K562 (cell line): ENCODE results near the gene NPC1L1. TPM values are rescaled to one million over a fixed set of nuclear protein-coding genes. Genes with fewer than 3 reads are reported as not detected.

ENCODE experiments used
- ADNP ChIP-seq: fragments of 200-800 bp; sonication (Bioruptor generic); IDR thresholded peaks from 2 replicates; pipeline ENCODE4 v1.6.1; 2016; ENCODE audit warnings: missing genetic modification characterization, missing compliant biosample characterization
- ARID1B ChIP-seq: fragments of 450-650 bp; IDR thresholded peaks from 2 replicates; pipeline ENCODE4 v1.6.1; 2016; ENCODE audit warnings: antibody characterized with exemption, mild to moderate bottlenecking, inconsistent platforms
- CEBPG ChIP-seq, 3 experiments: fragments of 200-800 bp in 1 of 3; sonication (Bioruptor generic) in 1 of 3; sonication (generic) in 1 of 3; formaldehyde crosslinking in 1 of 3; IDR thresholded peaks in 2 of 3; conservative IDR thresholded peaks in 1 of 3; 2 replicates each; pipeline versions ENCODE4 v1.6.1 to v1.8.0; 2016 to 2022; ENCODE audit warnings: missing compliant biosample characterization in 2 of 3, missing genetic modification characterization in 2 of 3, mild to moderate bottlenecking in 1 of 3, missing genetic modification reagents in 1 of 3
- CREB3 ChIP-seq: fragments of 450-650 bp; conservative IDR thresholded peaks from 2 replicates; pipeline ENCODE4 v1.6.1; 2016; ENCODE audit warnings: missing genetic modification characterization, low read depth, mild to moderate bottlenecking, missing compliant biosample characterization, moderate library complexity
- E2F3 ChIP-seq: fragments of 250-450 bp; sonication (Bioruptor Pico); IDR thresholded peaks from 2 replicates; pipeline ENCODE4 v1.4.0; 2020; ENCODE audit warnings: mild to moderate bottlenecking
- EP400 ChIP-seq: fragments of 450-650 bp; IDR thresholded peaks from 2 replicates; pipeline ENCODE4 v1.6.1; 2017; ENCODE audit warnings: antibody characterized with exemption, mild to moderate bottlenecking, moderate library complexity
- GATA2 ChIP-seq: sonication (generic); formaldehyde crosslinking; IDR thresholded peaks from 2 replicates; pipeline ENCODE4 v1.4.0; 2020; ENCODE audit warnings: mild to moderate bottlenecking, missing genetic modification reagents
- GATAD2A ChIP-seq: fragments of 450-650 bp; IDR thresholded peaks from 2 replicates; pipeline ENCODE4 v1.6.1; 2017
- HDAC2 ChIP-seq: fragments of 450-650 bp; IDR thresholded peaks from 2 replicates; pipeline ENCODE4 v1.6.1; 2016; ENCODE audit warnings: mild to moderate bottlenecking
- MAZ ChIP-seq, 2 experiments: fragments of 450-650 bp in 1 of 2; sonication (generic) in 1 of 2; formaldehyde crosslinking; IDR thresholded peaks in 1 of 2; conservative IDR thresholded peaks in 1 of 2; 2 replicates each; pipeline versions ENCODE4 v1.4.0 to v1.5.0; 2020; ENCODE audit warnings: mild to moderate bottlenecking in 1 of 2, missing genetic modification reagents in 1 of 2
- MCM5 ChIP-seq: fragments of 450-650 bp; IDR thresholded peaks from 2 replicates; pipeline ENCODE4 v1.6.1; 2016; ENCODE audit warnings: low read depth
- NRF1 ChIP-seq, 2 experiments: fragments of 450-650 bp; IDR thresholded peaks in 1 of 2; conservative IDR thresholded peaks in 1 of 2; 2 replicates each; pipeline ENCODE4 v1.6.1; 2014; ENCODE audit warnings: mild to moderate bottlenecking in 2 of 2
- RBFOX2 ChIP-seq: fragments of 200-400 bp; formaldehyde crosslinking; IDR thresholded peaks from 2 replicates; pipeline ENCODE4 v1.6.1; 2017; ENCODE audit warnings: low read depth, mild to moderate bottlenecking, low read length, moderate library complexity
- RBM14 ChIP-seq: fragments of 200-400 bp; formaldehyde crosslinking; IDR thresholded peaks from 2 replicates; pipeline ENCODE4 v1.6.1; 2018; ENCODE audit warnings: low read depth, mild to moderate bottlenecking, low read length, moderate library complexity, borderline replicate concordance; ENCODE audit not compliant: insufficient read depth
- SMAD2 ChIP-seq: fragments of 150-350 bp; IDR thresholded peaks from 2 replicates; pipeline ENCODE4 v1.6.1; 2014; ENCODE audit warnings: low read depth, mild to moderate bottlenecking, low read length
- STAG1 ChIP-seq: sonication (generic); formaldehyde crosslinking; IDR thresholded peaks from 2 replicates; pipeline ENCODE4 v1.5.0; 2020; ENCODE audit warnings: missing genetic modification reagents, borderline replicate concordance
- TAF1 ChIP-seq: IDR thresholded peaks from 2 replicates; pipeline ENCODE4 v1.6.1; 2011; ENCODE audit warnings: mild to moderate bottlenecking, low read length, moderate library complexity; ENCODE audit not compliant: insufficient read depth, control insufficient read depth, severe bottlenecking; ENCODE audit errors: extremely low read depth
- TBP ChIP-seq: optimal IDR thresholded peaks from 2 replicates; pipeline ENCODE3; 2011; ENCODE audit warnings: low read depth, low read length, improper control_type of control experiment
- ZNF12 ChIP-seq: sonication (generic); formaldehyde crosslinking; IDR thresholded peaks from 2 replicates; pipeline ENCODE4 v1.4.0; 2020; ENCODE audit warnings: mild to moderate bottlenecking, missing genetic modification reagents
- ZNF583 ChIP-seq: fragments of 250-450 bp; sonication (Bioruptor Pico); IDR thresholded peaks from 2 replicates; pipeline ENCODE4 v1.4.0; 2020
- ZNF717 ChIP-seq: fragments of 250-450 bp; sonication (Bioruptor Pico); IDR thresholded peaks from 2 replicates; pipeline ENCODE4 v1.5.0; 2021
- ZSCAN32 ChIP-seq: fragments of 450-650 bp; formaldehyde crosslinking; IDR thresholded peaks from 2 replicates; pipeline ENCODE4 v1.4.0; 2020; ENCODE audit warnings: mild to moderate bottlenecking, moderate library complexity
- polyA plus RNA-seq, 8 experiments: library from polyadenylated mRNA; depleted of rRNA in 4 of 8; stranded (reverse) in 5 of 8; unstranded in 3 of 8; fragments of >200 nt; fragmentation: Nextera tagmentation in 2 of 8; fragmentation: Illumina TruSeq in 1 of 8; extraction: Ambion mirVana in 2 of 8; extraction: Trizol in 1 of 8; gene quantifications; 2 replicates each; pipeline versions ENCODE4 v1.2.1 to v1.2.3, GENCODE V29; 2011 to 2014; ENCODE audit warnings: inconsistent platforms in 1 of 8, missing spikeins in 1 of 8
- total RNA-seq, 7 experiments: library from RNA; depleted of rRNA in 6 of 7; stranded (reverse); fragments of >200 nt in 6 of 7; fragmentation: Illumina TruSeq in 2 of 7; extraction: Trizol in 2 of 7; gene quantifications; 2 replicates each; pipeline versions ENCODE4 v1.2.1 to v1.2.3, GENCODE V29; 2011 to 2021; ENCODE audit warnings: low replicate concordance in 1 of 7
- TF ChIP-seq, protein P1 (sequence below): sonication (generic); formaldehyde crosslinking; IDR thresholded peaks from 2 replicates; pipeline ENCODE4 v1.8.0; 2023; ENCODE audit warnings: missing genetic modification reagents, mild to moderate bottlenecking, borderline replicate concordance

NPC1L1 gene
- total and polyA plus RNA-seq, 9 of the 15 experiments (the other 6 are each of a cell fraction or from before 2014, with no cell fraction given), result 0.01 to 0.18 (median 0.07) TPM; not detected in 4

DNA sequence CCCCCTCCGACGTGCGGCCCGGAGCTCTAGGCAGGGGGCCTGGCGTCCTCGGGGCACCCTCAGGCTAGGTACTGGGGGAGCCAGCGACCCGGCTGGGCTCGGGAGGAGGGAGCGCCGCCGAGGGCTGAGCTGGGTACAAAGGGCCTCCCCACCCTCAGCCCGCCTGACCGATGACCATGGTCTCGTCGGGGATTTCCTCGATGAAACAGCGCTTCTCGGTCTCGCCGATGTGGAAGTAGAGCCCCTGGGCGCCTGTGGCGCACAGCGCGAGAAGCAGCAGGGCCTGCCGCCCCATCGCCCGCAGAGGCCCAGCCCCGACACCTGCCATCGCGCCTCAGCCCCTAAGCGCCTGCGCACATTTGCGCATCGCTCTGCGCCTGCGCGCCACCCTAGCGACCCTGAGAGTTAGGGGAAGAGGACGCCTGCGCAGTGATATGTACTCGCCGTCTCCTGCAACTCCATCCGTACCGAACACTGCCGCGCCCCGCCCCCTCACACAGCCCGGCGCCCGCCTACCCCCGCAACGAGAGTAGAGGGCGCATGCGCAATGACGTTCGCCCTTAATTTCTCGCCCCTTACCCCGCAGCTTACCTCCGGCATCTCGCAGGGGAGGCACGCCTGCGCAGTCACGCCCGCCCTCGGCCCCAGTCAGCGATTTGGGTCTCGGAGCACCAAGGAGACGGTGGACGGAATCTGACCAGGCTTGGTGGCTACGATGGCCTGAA, 40.9 kb upstream of the NPC1L1 start, which contains the start of gene TMED4 (continued):
- TF ChIP-seq, protein P1, sequence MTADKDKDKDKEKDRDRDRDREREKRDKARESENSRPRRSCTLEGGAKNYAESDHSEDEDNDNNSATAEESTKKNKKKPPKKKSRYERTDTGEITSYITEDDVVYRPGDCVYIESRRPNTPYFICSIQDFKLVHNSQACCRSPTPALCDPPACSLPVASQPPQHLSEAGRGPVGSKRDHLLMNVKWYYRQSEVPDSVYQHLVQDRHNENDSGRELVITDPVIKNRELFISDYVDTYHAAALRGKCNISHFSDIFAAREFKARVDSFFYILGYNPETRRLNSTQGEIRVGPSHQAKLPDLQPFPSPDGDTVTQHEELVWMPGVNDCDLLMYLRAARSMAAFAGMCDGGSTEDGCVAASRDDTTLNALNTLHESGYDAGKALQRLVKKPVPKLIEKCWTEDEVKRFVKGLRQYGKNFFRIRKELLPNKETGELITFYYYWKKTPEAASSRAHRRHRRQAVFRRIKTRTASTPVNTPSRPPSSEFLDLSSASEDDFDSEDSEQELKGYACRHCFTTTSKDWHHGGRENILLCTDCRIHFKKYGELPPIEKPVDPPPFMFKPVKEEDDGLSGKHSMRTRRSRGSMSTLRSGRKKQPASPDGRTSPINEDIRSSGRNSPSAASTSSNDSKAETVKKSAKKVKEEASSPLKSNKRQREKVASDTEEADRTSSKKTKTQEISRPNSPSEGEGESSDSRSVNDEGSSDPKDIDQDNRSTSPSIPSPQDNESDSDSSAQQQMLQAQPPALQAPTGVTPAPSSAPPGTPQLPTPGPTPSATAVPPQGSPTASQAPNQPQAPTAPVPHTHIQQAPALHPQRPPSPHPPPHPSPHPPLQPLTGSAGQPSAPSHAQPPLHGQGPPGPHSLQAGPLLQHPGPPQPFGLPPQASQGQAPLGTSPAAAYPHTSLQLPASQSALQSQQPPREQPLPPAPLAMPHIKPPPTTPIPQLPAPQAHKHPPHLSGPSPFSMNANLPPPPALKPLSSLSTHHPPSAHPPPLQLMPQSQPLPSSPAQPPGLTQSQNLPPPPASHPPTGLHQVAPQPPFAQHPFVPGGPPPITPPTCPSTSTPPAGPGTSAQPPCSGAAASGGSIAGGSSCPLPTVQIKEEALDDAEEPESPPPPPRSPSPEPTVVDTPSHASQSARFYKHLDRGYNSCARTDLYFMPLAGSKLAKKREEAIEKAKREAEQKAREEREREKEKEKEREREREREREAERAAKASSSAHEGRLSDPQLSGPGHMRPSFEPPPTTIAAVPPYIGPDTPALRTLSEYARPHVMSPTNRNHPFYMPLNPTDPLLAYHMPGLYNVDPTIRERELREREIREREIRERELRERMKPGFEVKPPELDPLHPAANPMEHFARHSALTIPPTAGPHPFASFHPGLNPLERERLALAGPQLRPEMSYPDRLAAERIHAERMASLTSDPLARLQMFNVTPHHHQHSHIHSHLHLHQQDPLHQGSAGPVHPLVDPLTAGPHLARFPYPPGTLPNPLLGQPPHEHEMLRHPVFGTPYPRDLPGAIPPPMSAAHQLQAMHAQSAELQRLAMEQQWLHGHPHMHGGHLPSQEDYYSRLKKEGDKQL (CRISPR knock-in tag), result no peak
- no peak for TF ChIP-seq SMAD2
- no peak for TF ChIP-seq MCM5
- TF ChIP-seq ZNF12, result peak; percentile 38; the same call in 1 of the 2 replicates
- TF ChIP-seq EP400, result peak; percentile 34; the same call in 1 of the 2 replicates
- no peak for TF ChIP-seq RBM14
- peak; percentile 90 for TF ChIP-seq RBFOX2
- no peak for TF ChIP-seq ARID1B
- no peak for TF ChIP-seq ZSCAN32
- no peak for TF ChIP-seq GATA2 (CRISPR knock-in tag)
- no peak for TF ChIP-seq CREB3 (tag)
- TF ChIP-seq HDAC2, result no peak
- no peak for TF ChIP-seq CEBPG (CRISPR knock-in tag; IDR thresholded peaks at IDR 0.05)
- no peak for TF ChIP-seq CEBPG (tag; conservative IDR thresholded peaks at IDR 0.05 in 1 of 2, IDR thresholded peaks at IDR 0.05 in 1 of 2)
- TF ChIP-seq TBP, result peak; percentile 68
- no peak for TF ChIP-seq GATAD2A
- TF ChIP-seq TAF1, result peak; percentile 79
- peak in 1 of 2 experiments; percentile 75; a peak in 3 of 4 replicates for TF ChIP-seq MAZ (CRISPR knock-in tag; conservative IDR thresholded peaks at IDR 0.05 in 1 of 2, IDR thresholded peaks at IDR 0.05 in 1 of 2)
- no peak for TF ChIP-seq STAG1
- peak; percentile 100 for TF ChIP-seq NRF1 (conservative IDR thresholded peaks at IDR 0.05 in 1 of 2, IDR thresholded peaks at IDR 0.05 in 1 of 2)
- TF ChIP-seq E2F3, result peak; percentile 57; the same call in 1 of the 2 replicates
- TF ChIP-seq ADNP (tag), result no peak
- TF ChIP-seq ZNF583 (CRISPR knock-in tag), result peak; percentile 49; the same call in 1 of the 2 replicates
- no peak for TF ChIP-seq ZNF717 (CRISPR knock-in tag)
